IMR-90 (cell line): Measurements from ENCODE around the gene XPO4.

ENCODE experiments used
- CEBPB ChIP-seq: IDR thresholded peaks from 2 replicates; pipeline ENCODE4 v1.6.1; 2012; ENCODE audit warnings: low read depth, low read length, improper control_type of control experiment
- CHD1 ChIP-seq: IDR thresholded peaks from 2 replicates; pipeline ENCODE4 v1.6.1; 2012; ENCODE audit warnings: low read depth, low read length, improper control_type of control experiment
- CTCF ChIP-seq: conservative IDR thresholded peaks from 2 replicates; pipeline ENCODE4 v1.5.1; 2012; ENCODE audit warnings: mild to moderate bottlenecking, low read depth, low read length, improper control_type of control experiment
- ELK1 ChIP-seq: fragments of 150-350 bp; IDR thresholded peaks from 2 replicates; pipeline ENCODE4 v1.6.1; 2016; ENCODE audit warnings: low read depth, mild to moderate bottlenecking, low read length, moderate library complexity, borderline replicate concordance
- FOS ChIP-seq: fragments of 150-350 bp; IDR thresholded peaks from 2 replicates; pipeline ENCODE4 v1.6.1; 2016; ENCODE audit warnings: low read depth, low read length
- MXI1 ChIP-seq: IDR thresholded peaks from 2 replicates; pipeline ENCODE4 v1.6.1; 2012; ENCODE audit warnings: low read depth, mild to moderate bottlenecking, low read length, moderate library complexity, borderline replicate concordance
- NFE2L2 ChIP-seq: fragments of 150-350 bp; IDR thresholded peaks from 2 replicates; pipeline ENCODE4 v1.6.1; 2016; ENCODE audit warnings: low read depth, mild to moderate bottlenecking, low read length
- POLR2A ChIP-seq: IDR thresholded peaks from 2 replicates; pipeline ENCODE4 v1.6.1; 2012; ENCODE audit warnings: mild to moderate bottlenecking, low read depth, low read length
- RAD21 ChIP-seq: IDR thresholded peaks from 2 replicates; pipeline ENCODE4 v1.6.1; 2012; ENCODE audit warnings: low read length, improper control_type of control experiment
- RCOR1 ChIP-seq: IDR thresholded peaks from 2 replicates; pipeline ENCODE4 v1.6.1; 2012; ENCODE audit warnings: mild to moderate bottlenecking, low read length, improper control_type of control experiment; ENCODE audit not compliant: insufficient replicate concordance
- USF2 ChIP-seq: fragments of 150-350 bp; IDR thresholded peaks from 2 replicates; pipeline ENCODE4 v1.6.1; 2017; ENCODE audit warnings: mild to moderate bottlenecking, antibody characterized with exemption, low read length, low read depth

GRCh38 chr13:20924758-20925394, 22.3 kb upstream of the XPO4 start:
- TF ChIP-seq CTCF (peak; percentile 91), CEBPB (no peak), POLR2A (no peak), USF2 (no peak), ELK1 (no peak), FOS (no peak), NFE2L2 (no peak), RCOR1 (no peak), MXI1 (no peak), CHD1 (no peak), RAD21 (peak; percentile 91)
